WTC11 (cell line): ENCODE results near the gene CSNK2B.

Experiments
- ATF2 ChIP-seq: sonication (generic); formaldehyde crosslinking; IDR thresholded peaks from 2 replicates; pipeline ENCODE4 v1.8.1; 2022; ENCODE audit warnings: low read depth, missing genetic modification reagents, borderline replicate concordance
- CTCF ChIP-seq: fragments of 200-600 bp; IDR thresholded peaks from 2 replicates; pipeline ENCODE4 v1.8.0; 2022; ENCODE audit warnings: antibody characterized with exemption
- E2F5 ChIP-seq: sonication (generic); formaldehyde crosslinking; IDR thresholded peaks from 2 replicates; pipeline ENCODE4 v1.8.1; 2022; ENCODE audit warnings: mild to moderate bottlenecking, moderate library complexity, missing genetic modification reagents
- FOXP1 ChIP-seq: sonication (generic); formaldehyde crosslinking; IDR thresholded peaks from 2 replicates; pipeline ENCODE4 v1.8.0; 2022; ENCODE audit warnings: missing genetic modification reagents, mild to moderate bottlenecking, moderate library complexity, borderline replicate concordance
- JUN ChIP-seq: sonication (generic); formaldehyde crosslinking; IDR thresholded peaks from 2 replicates; pipeline ENCODE4 v1.8.0; 2023; ENCODE audit warnings: mild to moderate bottlenecking, missing genetic modification reagents
- SP1 ChIP-seq: sonication (generic); formaldehyde crosslinking; conservative IDR thresholded peaks from 2 replicates; pipeline ENCODE4 v1.8.1; 2022; ENCODE audit warnings: missing genetic modification reagents
- ZNF425 ChIP-seq: fragments of 250-450 bp; sonication (Bioruptor Pico); conservative IDR thresholded peaks from 2 replicates; pipeline ENCODE4 v1.9.0; 2021; ENCODE audit warnings: mild to moderate bottlenecking
- ZNF512 ChIP-seq: sonication (generic); formaldehyde crosslinking; IDR thresholded peaks from 2 replicates; pipeline ENCODE4 v1.8.1; 2022; ENCODE audit warnings: missing genetic modification reagents, borderline replicate concordance
- TF ChIP-seq, protein P1 (sequence below): sonication (generic); formaldehyde crosslinking; IDR thresholded peaks from 2 replicates; pipeline ENCODE4 v1.8.0; 2022; ENCODE audit warnings: mild to moderate bottlenecking, missing genetic modification reagents

GRCh38 chr6:31627690-31628287, 38.1 kb upstream of the CSNK2B start:
- TF ChIP-seq FOXP1 (CRISPR knock-in tag) (no peak), CTCF (no peak), SP1 (CRISPR knock-in tag) (no peak), ZNF512 (CRISPR knock-in tag) (no peak), E2F5 (CRISPR knock-in tag) (no peak), ZNF425 (CRISPR knock-in tag) (no peak), ATF2 (CRISPR knock-in tag) (no peak), JUN (CRISPR knock-in tag) (no peak)
- TF ChIP-seq, protein P1, sequence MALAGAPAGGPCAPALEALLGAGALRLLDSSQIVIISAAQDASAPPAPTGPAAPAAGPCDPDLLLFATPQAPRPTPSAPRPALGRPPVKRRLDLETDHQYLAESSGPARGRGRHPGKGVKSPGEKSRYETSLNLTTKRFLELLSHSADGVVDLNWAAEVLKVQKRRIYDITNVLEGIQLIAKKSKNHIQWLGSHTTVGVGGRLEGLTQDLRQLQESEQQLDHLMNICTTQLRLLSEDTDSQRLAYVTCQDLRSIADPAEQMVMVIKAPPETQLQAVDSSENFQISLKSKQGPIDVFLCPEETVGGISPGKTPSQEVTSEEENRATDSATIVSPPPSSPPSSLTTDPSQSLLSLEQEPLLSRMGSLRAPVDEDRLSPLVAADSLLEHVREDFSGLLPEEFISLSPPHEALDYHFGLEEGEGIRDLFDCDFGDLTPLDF (CRISPR knock-in tag): no peak
